Activated CD4-positive, alpha-beta T cell treated with anti-CD3 and anti-CD28 coated beads, Interleukin-2, amount 50 U/mL, for 1 hour (primary cell): Measurements from ENCODE around the gene SLC9A4.

ENCODE experiments used
- DNase-seq: peaks from one replicate; pipeline ENCODE4 v3.0.0-alpha.2; 2020

SLC9A4 gene

GRCh38 chr2:102502576-102502975 lies 29.6 kb downstream of the SLC9A4 start:
- no peak for DNase-seq

- DNase-seq = no peak
These were observed 31.8 kb downstream of the SLC9A4 start for GRCh38 chr2:102504833-102505232.

GRCh38 chr2:102505290-102505689 lies 32.3 kb downstream of the SLC9A4 start:
- DNase-seq = no peak

- no peak for DNase-seq
These were observed 33.7 kb downstream of the SLC9A4 start for GRCh38 chr2:102506743-102507142.

- no peak for DNase-seq
These were observed 35.8 kb downstream of the SLC9A4 start for GRCh38 chr2:102508863-102509262.

GRCh38 chr2:102509749-102510148 lies 36.7 kb downstream of the SLC9A4 start:
- no peak for DNase-seq

GRCh38 chr2:102510791-102511575 lies 38.0 kb downstream of the SLC9A4 start:
- no peak for DNase-seq

GRCh38 chr2:102512161-102512560 lies 39.1 kb downstream of the SLC9A4 start:
- no peak for DNase-seq

GRCh38 chr2:102513355-102513939 lies 40.4 kb downstream of the SLC9A4 start:
- no peak for DNase-seq

GRCh38 chr2:102514061-102514785 lies 41.2 kb downstream of the SLC9A4 start:
- no peak for DNase-seq

GRCh38 chr2:102515851-102516250 lies 42.8 kb downstream of the SLC9A4 start:
- DNase-seq = no peak

GRCh38 chr2:102518170-102518569 lies 45.1 kb downstream of the SLC9A4 start:
- no peak for DNase-seq

GRCh38 chr2:102520009-102520408 lies 47.0 kb downstream of the SLC9A4 start:
- no peak for DNase-seq

- no peak for DNase-seq
These were observed 47.8 kb downstream of the SLC9A4 start for GRCh38 chr2:102520801-102521200.

GRCh38 chr2:102522162-102522561 lies 49.1 kb downstream of the SLC9A4 start:
- DNase-seq = no peak

GRCh38 chr2:102522890-102523289 lies 49.9 kb downstream of the SLC9A4 start:
- DNase-seq = no peak

GRCh38 chr2:102523651-102524050 lies 50.6 kb downstream of the SLC9A4 start:
- DNase-seq = no peak

GRCh38 chr2:102527086-102527485 lies 54.1 kb downstream of the SLC9A4 start:
- no peak for DNase-seq

- no peak for DNase-seq
These were observed 65.5 kb downstream of the SLC9A4 start for GRCh38 chr2:102538491-102538890.

- no peak for DNase-seq
These were observed 67.9 kb downstream of the SLC9A4 start for GRCh38 chr2:102540882-102541281.

- no peak for DNase-seq
These were observed 71.2 kb downstream of the SLC9A4 start for GRCh38 chr2:102544182-102544581.

- DNase-seq = no peak
These were observed 74.4 kb downstream of the SLC9A4 start for GRCh38 chr2:102547462-102547861.

GRCh38 chr2:102549027-102549426 lies 76.0 kb downstream of the SLC9A4 start:
- DNase-seq = no peak

- DNase-seq = no peak
These were observed 77.1 kb downstream of the SLC9A4 start for GRCh38 chr2:102550151-102550550.
